Sigmoid colon (tissue), 4 donors: ENCODE data around the gene MORC2.

Experiments
- CTCF ChIP-seq, 4 experiments: fragments of 450-650 bp in 3 of 4; fragments of 200-600 bp in 1 of 4; IDR thresholded peaks; one replicate each; pipeline ENCODE4 v1.5.1; 2016 to 2019; ENCODE audit warnings: antibody characterized with exemption in 4 of 4, mild to moderate bottlenecking in 3 of 4, moderate library complexity in 2 of 4
- POLR2A ChIP-seq, 2 donors: fragments of 450-650 bp; IDR thresholded peaks; one replicate each; pipeline ENCODE4 v1.6.1; 2016; ENCODE audit warnings: antibody characterized with exemption in 2 of 2, mild to moderate bottlenecking in 2 of 2, moderate library complexity in 2 of 2
- POLR2AphosphoS5 ChIP-seq, 4 donors: sonication (generic); formaldehyde crosslinking; IDR thresholded peaks; one replicate each; pipeline ENCODE4 v1.6.1; 2017; ENCODE audit warnings: antibody characterized with exemption in 4 of 4

- TF ChIP-seq POLR2A (IDR thresholded peaks at IDR 0.05) = no peak
- TF ChIP-seq CTCF (IDR thresholded peaks at IDR 0.05) = no peak
- TF ChIP-seq POLR2AphosphoS5 (IDR thresholded peaks at IDR 0.05) = no peak
These were observed 17.1 kb upstream of the MORC2 start for GRCh38 chr22:30985561-30986208.
